K562 (cell line): ENCODE results near the gene TNNT1. TPM values are rescaled to one million over a fixed set of nuclear protein-coding genes. Genes with fewer than 3 reads are reported as not detected.
A peak's percentile ranks its signal among the peaks of the same experiment; 100 is the strongest.

Source experiments
- CHCHD3 ChIP-seq: fragments of 250-450 bp; sonication (Bioruptor Pico); IDR thresholded peaks from 2 replicates; pipeline ENCODE4 v2.1.2; 2022; ENCODE audit warnings: mild to moderate bottlenecking
- EP300 ChIP-seq: IDR thresholded peaks from 2 replicates; pipeline ENCODE4 v1.6.1; 2012; ENCODE audit warnings: low read length, improper control_type of control experiment
- GATAD2B ChIP-seq: fragments of 450-650 bp; IDR thresholded peaks from 2 replicates; pipeline ENCODE4 v1.6.1; 2017; ENCODE audit warnings: mild to moderate bottlenecking, borderline replicate concordance
- HDAC2 ChIP-seq: fragments of 450-650 bp; IDR thresholded peaks from 2 replicates; pipeline ENCODE4 v1.6.1; 2016; ENCODE audit warnings: mild to moderate bottlenecking
- JUND ChIP-seq, 2 experiments: IDR thresholded peaks; 2 replicates in 1 of 2; 3 replicates in 1 of 2; pipeline ENCODE4 v1.6.1; 2011; ENCODE audit warnings: borderline replicate concordance in 2 of 2, low read depth in 2 of 2, low read length in 2 of 2, improper control_type of control experiment in 1 of 2, missing biosample characterization in 1 of 2, missing genetic modification characterization in 1 of 2, missing genetic modification reagents in 1 of 2
- MAFK ChIP-seq: IDR thresholded peaks from 2 replicates; pipeline ENCODE4 v1.6.1; 2011; ENCODE audit warnings: low read length, improper control_type of control experiment
- MAZ ChIP-seq, 2 experiments: fragments of 450-650 bp in 1 of 2; sonication (generic) in 1 of 2; formaldehyde crosslinking; IDR thresholded peaks in 1 of 2; conservative IDR thresholded peaks in 1 of 2; 2 replicates each; pipeline versions ENCODE4 v1.4.0 to v1.5.0; 2020; ENCODE audit warnings: mild to moderate bottlenecking in 1 of 2, missing genetic modification reagents in 1 of 2
- ZNF347 ChIP-seq: fragments of 450-650 bp; formaldehyde crosslinking; IDR thresholded peaks from 2 replicates; pipeline ENCODE4 v1.4.0; 2020; ENCODE audit warnings: low read depth, mild to moderate bottlenecking, moderate library complexity
- ZNF41 ChIP-seq: fragments of 250-450 bp; sonication (Bioruptor Pico); conservative IDR thresholded peaks from 2 replicates; pipeline ENCODE4 v1.4.0; 2020; ENCODE audit warnings: mild to moderate bottlenecking
- ZNF583 ChIP-seq: fragments of 250-450 bp; sonication (Bioruptor Pico); IDR thresholded peaks from 2 replicates; pipeline ENCODE4 v1.4.0; 2020
- ZZZ3 ChIP-seq: fragments of 450-650 bp; IDR thresholded peaks from 2 replicates; pipeline ENCODE4 v1.6.1; 2016; ENCODE audit warnings: antibody characterized with exemption, mild to moderate bottlenecking, moderate library complexity
- polyA plus RNA-seq, 8 experiments: library from polyadenylated mRNA; depleted of rRNA in 4 of 8; stranded (reverse) in 5 of 8; unstranded in 3 of 8; fragments of >200 nt; fragmentation: Nextera tagmentation in 2 of 8; fragmentation: Illumina TruSeq in 1 of 8; extraction: Ambion mirVana in 2 of 8; extraction: Trizol in 1 of 8; gene quantifications; 2 replicates each; pipeline versions ENCODE4 v1.2.1 to v1.2.3, GENCODE V29; 2011 to 2014; ENCODE audit warnings: inconsistent platforms in 1 of 8, missing spikeins in 1 of 8
- total RNA-seq, 7 experiments: library from RNA; depleted of rRNA in 6 of 7; stranded (reverse); fragments of >200 nt in 6 of 7; fragmentation: Illumina TruSeq in 2 of 7; extraction: Trizol in 2 of 7; gene quantifications; 2 replicates each; pipeline versions ENCODE4 v1.2.1 to v1.2.3, GENCODE V29; 2011 to 2021; ENCODE audit warnings: low replicate concordance in 1 of 7
- TF ChIP-seq, protein P1 (sequence below): IDR thresholded peaks from 3 replicates; pipeline ENCODE4 v1.6.1; 2011; ENCODE audit warnings: borderline replicate concordance, mild to moderate bottlenecking, moderate library complexity; ENCODE audit not compliant: insufficient read length; ENCODE audit errors: extremely low read depth
- TF ChIP-seq, protein P2 (sequence below): sonication (generic); formaldehyde crosslinking; IDR thresholded peaks from 2 replicates; pipeline ENCODE4 v1.8.0; 2022; ENCODE audit warnings: mild to moderate bottlenecking, missing genetic modification reagents
- TF ChIP-seq, protein P3 (sequence below): fragments of 200-800 bp; sonication (Bioruptor generic); IDR thresholded peaks from 2 replicates; pipeline ENCODE4 v1.6.1; 2017; ENCODE audit warnings: missing genetic modification characterization, missing compliant biosample characterization
- TF ChIP-seq, protein P4 (sequence below), 2 experiments: fragments of 450-650 bp; conservative IDR thresholded peaks; 2 replicates each; pipeline ENCODE4 v1.6.1; 2017; ENCODE audit warnings: mild to moderate bottlenecking in 2 of 2, moderate library complexity in 2 of 2

TNNT1 gene
- total and polyA plus RNA-seq, 9 of the 15 experiments (the other 6 are each of a cell fraction or from before 2014, with no cell fraction given), result 31.8 to 390 (median 227) TPM

DNA sequence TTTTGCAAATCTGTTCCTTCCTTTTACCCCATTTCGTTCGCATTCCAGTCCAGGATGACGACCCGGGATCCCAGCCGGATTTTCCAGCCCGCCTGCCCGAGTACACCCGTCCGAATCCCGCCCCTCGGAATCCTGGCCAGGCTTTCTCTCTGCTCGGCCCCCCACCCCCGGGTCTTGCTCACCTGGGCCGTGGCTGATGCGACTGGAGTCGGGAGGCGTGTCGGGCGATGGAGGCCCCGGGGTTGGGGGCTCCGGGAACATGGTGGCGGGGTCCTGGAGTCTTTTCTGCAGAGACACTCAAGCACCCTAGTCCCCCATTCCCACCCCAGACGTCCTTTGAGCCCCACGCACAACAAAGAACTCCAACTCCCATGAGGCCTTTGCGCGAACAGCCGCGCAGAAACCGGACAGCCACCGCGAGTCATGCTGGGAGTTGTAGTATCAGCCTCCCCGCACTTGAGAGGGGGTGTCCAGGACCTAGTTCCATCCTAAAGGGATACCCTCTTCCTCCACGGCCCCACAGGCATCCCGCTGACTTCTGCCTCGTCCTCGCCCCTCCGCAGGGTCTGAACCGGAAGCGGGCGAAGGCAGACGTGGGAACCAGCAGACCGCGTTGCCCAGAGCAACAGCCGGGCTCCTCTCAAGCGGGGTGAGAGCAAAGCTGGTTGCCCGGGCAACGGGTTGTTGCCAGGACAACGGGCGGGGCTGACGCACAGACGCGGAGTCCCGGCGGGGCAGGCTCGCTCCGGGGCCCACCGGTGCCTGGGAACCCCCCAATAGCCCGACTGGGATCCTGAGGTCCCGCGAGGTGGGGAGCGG is 30.0 kb upstream of the TNNT1 start (continued):
- TF ChIP-seq ZNF41 (CRISPR knock-in tag), result no peak
- TF ChIP-seq ZNF347 (CRISPR knock-in tag), result no peak
- TF ChIP-seq ZNF583, result no peak
- no peak for TF ChIP-seq ZZZ3
- no peak for TF ChIP-seq GATAD2B
- peak in 1 of 2 experiments; percentile 48; a peak in 2 of 4 replicates for TF ChIP-seq MAZ (CRISPR knock-in tag; conservative IDR thresholded peaks at IDR 0.05 in 1 of 2, IDR thresholded peaks at IDR 0.05 in 1 of 2)
- TF ChIP-seq CHCHD3 (CRISPR knock-in tag), result no peak
- TF ChIP-seq, protein P1, sequence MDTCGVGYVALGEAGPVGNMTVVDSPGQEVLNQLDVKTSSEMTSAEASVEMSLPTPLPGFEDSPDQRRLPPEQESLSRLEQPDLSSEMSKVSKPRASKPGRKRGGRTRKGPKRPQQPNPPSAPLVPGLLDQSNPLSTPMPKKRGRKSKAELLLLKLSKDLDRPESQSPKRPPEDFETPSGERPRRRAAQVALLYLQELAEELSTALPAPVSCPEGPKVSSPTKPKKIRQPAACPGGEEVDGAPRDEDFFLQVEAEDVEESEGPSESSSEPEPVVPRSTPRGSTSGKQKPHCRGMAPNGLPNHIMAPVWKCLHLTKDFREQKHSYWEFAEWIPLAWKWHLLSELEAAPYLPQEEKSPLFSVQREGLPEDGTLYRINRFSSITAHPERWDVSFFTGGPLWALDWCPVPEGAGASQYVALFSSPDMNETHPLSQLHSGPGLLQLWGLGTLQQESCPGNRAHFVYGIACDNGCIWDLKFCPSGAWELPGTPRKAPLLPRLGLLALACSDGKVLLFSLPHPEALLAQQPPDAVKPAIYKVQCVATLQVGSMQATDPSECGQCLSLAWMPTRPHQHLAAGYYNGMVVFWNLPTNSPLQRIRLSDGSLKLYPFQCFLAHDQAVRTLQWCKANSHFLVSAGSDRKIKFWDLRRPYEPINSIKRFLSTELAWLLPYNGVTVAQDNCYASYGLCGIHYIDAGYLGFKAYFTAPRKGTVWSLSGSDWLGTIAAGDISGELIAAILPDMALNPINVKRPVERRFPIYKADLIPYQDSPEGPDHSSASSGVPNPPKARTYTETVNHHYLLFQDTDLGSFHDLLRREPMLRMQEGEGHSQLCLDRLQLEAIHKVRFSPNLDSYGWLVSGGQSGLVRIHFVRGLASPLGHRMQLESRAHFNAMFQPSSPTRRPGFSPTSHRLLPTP, result no peak
- peak; percentile 28; the same call in 1 of the 2 replicates for TF ChIP-seq HDAC2
- 0 out of 2 replicates have a peak, but pooled peaks have one; percentile 2 for TF ChIP-seq EP300
- TF ChIP-seq, protein P2, sequence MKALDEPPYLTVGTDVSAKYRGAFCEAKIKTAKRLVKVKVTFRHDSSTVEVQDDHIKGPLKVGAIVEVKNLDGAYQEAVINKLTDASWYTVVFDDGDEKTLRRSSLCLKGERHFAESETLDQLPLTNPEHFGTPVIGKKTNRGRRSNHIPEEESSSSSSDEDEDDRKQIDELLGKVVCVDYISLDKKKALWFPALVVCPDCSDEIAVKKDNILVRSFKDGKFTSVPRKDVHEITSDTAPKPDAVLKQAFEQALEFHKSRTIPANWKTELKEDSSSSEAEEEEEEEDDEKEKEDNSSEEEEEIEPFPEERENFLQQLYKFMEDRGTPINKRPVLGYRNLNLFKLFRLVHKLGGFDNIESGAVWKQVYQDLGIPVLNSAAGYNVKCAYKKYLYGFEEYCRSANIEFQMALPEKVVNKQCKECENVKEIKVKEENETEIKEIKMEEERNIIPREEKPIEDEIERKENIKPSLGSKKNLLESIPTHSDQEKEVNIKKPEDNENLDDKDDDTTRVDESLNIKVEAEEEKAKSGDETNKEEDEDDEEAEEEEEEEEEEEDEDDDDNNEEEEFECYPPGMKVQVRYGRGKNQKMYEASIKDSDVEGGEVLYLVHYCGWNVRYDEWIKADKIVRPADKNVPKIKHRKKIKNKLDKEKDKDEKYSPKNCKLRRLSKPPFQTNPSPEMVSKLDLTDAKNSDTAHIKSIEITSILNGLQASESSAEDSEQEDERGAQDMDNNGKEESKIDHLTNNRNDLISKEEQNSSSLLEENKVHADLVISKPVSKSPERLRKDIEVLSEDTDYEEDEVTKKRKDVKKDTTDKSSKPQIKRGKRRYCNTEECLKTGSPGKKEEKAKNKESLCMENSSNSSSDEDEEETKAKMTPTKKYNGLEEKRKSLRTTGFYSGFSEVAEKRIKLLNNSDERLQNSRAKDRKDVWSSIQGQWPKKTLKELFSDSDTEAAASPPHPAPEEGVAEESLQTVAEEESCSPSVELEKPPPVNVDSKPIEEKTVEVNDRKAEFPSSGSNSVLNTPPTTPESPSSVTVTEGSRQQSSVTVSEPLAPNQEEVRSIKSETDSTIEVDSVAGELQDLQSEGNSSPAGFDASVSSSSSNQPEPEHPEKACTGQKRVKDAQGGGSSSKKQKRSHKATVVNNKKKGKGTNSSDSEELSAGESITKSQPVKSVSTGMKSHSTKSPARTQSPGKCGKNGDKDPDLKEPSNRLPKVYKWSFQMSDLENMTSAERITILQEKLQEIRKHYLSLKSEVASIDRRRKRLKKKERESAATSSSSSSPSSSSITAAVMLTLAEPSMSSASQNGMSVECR (CRISPR knock-in tag), result no peak
- TF ChIP-seq, protein P3, sequence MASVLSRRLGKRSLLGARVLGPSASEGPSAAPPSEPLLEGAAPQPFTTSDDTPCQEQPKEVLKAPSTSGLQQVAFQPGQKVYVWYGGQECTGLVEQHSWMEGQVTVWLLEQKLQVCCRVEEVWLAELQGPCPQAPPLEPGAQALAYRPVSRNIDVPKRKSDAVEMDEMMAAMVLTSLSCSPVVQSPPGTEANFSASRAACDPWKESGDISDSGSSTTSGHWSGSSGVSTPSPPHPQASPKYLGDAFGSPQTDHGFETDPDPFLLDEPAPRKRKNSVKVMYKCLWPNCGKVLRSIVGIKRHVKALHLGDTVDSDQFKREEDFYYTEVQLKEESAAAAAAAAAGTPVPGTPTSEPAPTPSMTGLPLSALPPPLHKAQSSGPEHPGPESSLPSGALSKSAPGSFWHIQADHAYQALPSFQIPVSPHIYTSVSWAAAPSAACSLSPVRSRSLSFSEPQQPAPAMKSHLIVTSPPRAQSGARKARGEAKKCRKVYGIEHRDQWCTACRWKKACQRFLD (CRISPR knock-in tag), result peak; percentile 84
- no peak; the same call in 1 of the 2 replicates for TF ChIP-seq MAFK
- TF ChIP-seq, protein P4, sequence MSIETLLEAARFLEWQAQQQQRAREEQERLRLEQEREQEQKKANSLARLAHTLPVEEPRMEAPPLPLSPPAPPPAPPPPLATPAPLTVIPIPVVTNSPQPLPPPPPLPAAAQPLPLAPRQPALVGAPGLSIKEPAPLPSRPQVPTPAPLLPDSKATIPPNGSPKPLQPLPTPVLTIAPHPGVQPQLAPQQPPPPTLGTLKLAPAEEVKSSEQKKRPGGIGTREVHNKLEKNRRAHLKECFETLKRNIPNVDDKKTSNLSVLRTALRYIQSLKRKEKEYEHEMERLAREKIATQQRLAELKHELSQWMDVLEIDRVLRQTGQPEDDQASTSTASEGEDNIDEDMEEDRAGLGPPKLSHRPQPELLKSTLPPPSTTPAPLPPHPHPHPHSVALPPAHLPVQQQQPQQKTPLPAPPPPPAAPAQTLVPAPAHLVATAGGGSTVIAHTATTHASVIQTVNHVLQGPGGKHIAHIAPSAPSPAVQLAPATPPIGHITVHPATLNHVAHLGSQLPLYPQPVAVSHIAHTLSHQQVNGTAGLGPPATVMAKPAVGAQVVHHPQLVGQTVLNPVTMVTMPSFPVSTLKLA (conservative IDR thresholded peaks at IDR 0.05), result peak in 1 of 2 experiments; percentile 27; a peak in 1 of 4 replicates
- TF ChIP-seq JUND (IDR thresholded peaks at IDR 0.05; ENCODE audit: borderline replicate concordance, low read depth, low read length), result 0 out of 2 replicates have a peak, but pooled peaks have one; percentile 19
- TF ChIP-seq JUND (tag; IDR thresholded peaks at IDR 0.05; ENCODE audit: borderline replicate concordance, low read depth, low read length), result no peak
